NB4 (cell line): ENCODE results near the gene MTURN.

ENCODE experiments used
- CTCF ChIP-seq: IDR thresholded peaks from one replicate; pipeline ENCODE4 v1.5.1; 2012; ENCODE audit warnings: low read depth, low read length
- MYC ChIP-seq: IDR thresholded peaks from 2 replicates; pipeline ENCODE4 v1.6.1; 2011; ENCODE audit warnings: low read depth, low read length
- POLR2A ChIP-seq: IDR thresholded peaks from 2 replicates; pipeline ENCODE4 v1.6.1; 2011; ENCODE audit warnings: mild to moderate bottlenecking; ENCODE audit not compliant: insufficient read length; ENCODE audit errors: extremely low read depth

- TF ChIP-seq CTCF (no peak), POLR2A (no peak), MYC (no peak)
These were observed 72.6 kb downstream of the MTURN start for GRCh38 chr7:30207376-30207775.
